ENCODE data around the gene C17orf100.

DNA sequence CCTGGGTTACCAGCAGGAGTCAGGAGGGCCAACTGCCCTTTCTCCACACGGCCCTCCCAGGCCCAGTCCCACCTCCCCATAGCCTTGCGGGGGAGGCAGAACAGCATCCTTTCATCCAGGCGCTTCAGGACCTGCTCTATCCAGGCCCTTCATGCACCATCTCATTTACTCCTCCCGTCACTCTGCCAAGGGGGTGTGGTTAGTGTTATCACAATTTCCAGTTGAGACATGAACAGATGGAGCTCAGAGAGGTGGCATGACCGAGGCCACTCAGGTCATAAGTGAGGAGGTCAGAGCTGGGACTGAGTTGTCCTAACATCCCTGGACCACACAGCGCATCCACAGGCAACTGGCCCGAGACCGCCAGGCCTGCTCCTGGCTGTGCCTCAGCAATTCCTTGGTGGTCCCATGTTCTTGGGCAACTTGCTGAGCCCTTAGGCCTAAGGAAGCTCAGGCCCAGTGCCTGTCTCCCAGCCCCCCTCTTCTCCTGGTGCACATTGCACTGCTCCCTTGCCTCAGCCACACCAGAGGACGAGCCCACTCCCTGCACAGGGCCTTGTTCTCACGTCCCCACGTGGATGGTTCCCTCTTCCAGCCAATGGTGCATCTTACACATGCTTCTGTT lies 23.8 kb downstream of the C17orf100 start:
- TF ChIP-seq CTCF (IDR thresholded peaks at IDR 0.05 in 8 of 11, conservative IDR thresholded peaks at IDR 0.05 in 3 of 11): no peak
- TF ChIP-seq POLR2A (IDR thresholded peaks at IDR 0.05): no peak

Measured in spleen (tissue), 7 donors.